Esophagus (tissue), 2 donors: ENCODE results near the gene PDP2. TPM values are rescaled to one million over a fixed set of nuclear protein-coding genes. Genes with fewer than 3 reads are reported as not detected.
A peak's percentile ranks its signal among the peaks of the same experiment; 100 is the strongest.

Source experiments
- H3K27ac ChIP-seq, 2 donors: one replicate each; pipeline ENCODE4 v1.5.1; 2013; ENCODE audit warnings: low read depth in 2 of 2, mild to moderate bottlenecking in 2 of 2, inconsistent platforms in 1 of 2, low read length in 1 of 2, moderate library complexity in 1 of 2
- H3K27me3 ChIP-seq, 2 donors: one replicate each; pipeline ENCODE4 v1.6.1; 2013; ENCODE audit warnings: low read length in 2 of 2, control low read depth in 1 of 2, mild to moderate bottlenecking in 1 of 2; ENCODE audit not compliant: insufficient read depth in 2 of 2, control insufficient read depth in 1 of 2
- H3K36me3 ChIP-seq, 2 donors: one replicate each; pipeline ENCODE4 v1.6.1; 2013; ENCODE audit warnings: low read length in 1 of 2; ENCODE audit not compliant: control insufficient read depth in 2 of 2, insufficient read depth in 2 of 2
- H3K4me1 ChIP-seq, 2 donors: one replicate each; pipeline ENCODE4 v1.6.1; 2013; ENCODE audit warnings: low read length in 1 of 2; ENCODE audit not compliant: control insufficient read depth in 2 of 2, insufficient read depth in 2 of 2
- H3K4me3 ChIP-seq, 2 donors: one replicate each; pipeline ENCODE4 v1.5.1; 2013; ENCODE audit warnings: low read length in 2 of 2, mild to moderate bottlenecking in 2 of 2, low read depth in 1 of 2, moderate library complexity in 1 of 2
- H3K9me3 ChIP-seq, 2 donors: one replicate each; pipeline ENCODE4 v1.6.1; 2013; ENCODE audit warnings: mild to moderate bottlenecking in 2 of 2, low read depth in 1 of 2, low read length in 1 of 2, moderate library complexity in 1 of 2; ENCODE audit not compliant: control insufficient read depth in 2 of 2, insufficient read depth in 1 of 2
- WGBS, 2 donors: extraction: QIAGEN DNeasy Blood & Tissue Kit; methylation state at CpG; one replicate each; pipeline ENCODE4 v1.1.7; 2013; 5-methylcytosine and 5-hydroxymethylcytosine counted together
- polyA plus RNA-seq, 2 donors: library from polyadenylated mRNA; stranded (reverse); fragments of 200-250 nt; gene quantifications; one replicate each; pipeline ENCODE4 v1.2.3, GENCODE V29; 2013
- donor health status: healthy with polysubstance abuse.
- donor health status: Bipolar disorder and iron deficiency.

The PDP2 gene
- polyA plus RNA-seq, 2 donors, result 2.3 to 2.5 TPM

GRCh38 chr16:66936462-66936861, 56.1 kb downstream of the PDP2 start:
- H3K4me1 ChIP-seq, result peaks cover 7 to 15% of the 10 kb centered on the region in 2 donors
- H3K4me3 ChIP-seq, result peak overlapping the region; percentile 75
- H3K36me3 ChIP-seq, result peaks cover 21 to 51% of the 10 kb centered on the region in 2 donors
- WGBS, 2 donors, result 70 to 75% methylated on average over 6 of the region's 6 CpGs
- H3K9me3 ChIP-seq, result no peaks in the 10 kb centered on the region
- peak overlapping the region in 1 of 2 donors; percentile 72 for H3K27ac ChIP-seq
- no peaks in the 10 kb centered on the region for H3K27me3 ChIP-seq

- peaks cover 7 to 15% of the 10 kb centered on the region in 2 donors for H3K4me1 ChIP-seq
- no peaks in the 10 kb centered on the region for H3K27me3 ChIP-seq
- H3K4me3 ChIP-seq, result peak overlapping the region in 1 of 2 donors; percentile 75
- peaks cover 26 to 55% of the 10 kb centered on the region in 2 donors for H3K36me3 ChIP-seq
- H3K9me3 ChIP-seq, result no peaks in the 10 kb centered on the region
- WGBS, 2 donors, result 79% methylated on average over 4 of the region's 4 CpGs
- H3K27ac ChIP-seq, result no peak overlapping the region
Observed at GRCh38 chr16:66936889-66937554, 56.7 kb downstream of the PDP2 start.

- no peaks in the 10 kb centered on the region for H3K27me3 ChIP-seq
- H3K27ac ChIP-seq, result no peak overlapping the region
- 92% methylated on average over 10 of the region's 10 CpGs for WGBS, 2 donors
- no peaks in the 10 kb centered on the region for H3K9me3 ChIP-seq
- H3K4me1 ChIP-seq, result peaks cover 7 to 11% of the 10 kb centered on the region in 2 donors
- H3K4me3 ChIP-seq, result no peak overlapping the region
- peaks cover 34 to 52% of the 10 kb centered on the region in 2 donors for H3K36me3 ChIP-seq
Observed at GRCh38 chr16:66937725-66938337, 57.5 kb downstream of the PDP2 start.

GRCh38 chr16:66939366-66939765, 59.1 kb downstream of the PDP2 start:
- H3K4me3 ChIP-seq, result no peak overlapping the region
- no peaks in the 10 kb centered on the region for H3K27me3 ChIP-seq
- H3K9me3 ChIP-seq, result no peaks in the 10 kb centered on the region
- H3K36me3 ChIP-seq, result peaks cover 41 to 62% of the 10 kb centered on the region in 2 donors
- peaks cover 5 to 10% of the 10 kb centered on the region in 2 donors for H3K4me1 ChIP-seq
- no peak overlapping the region for H3K27ac ChIP-seq

DNA sequence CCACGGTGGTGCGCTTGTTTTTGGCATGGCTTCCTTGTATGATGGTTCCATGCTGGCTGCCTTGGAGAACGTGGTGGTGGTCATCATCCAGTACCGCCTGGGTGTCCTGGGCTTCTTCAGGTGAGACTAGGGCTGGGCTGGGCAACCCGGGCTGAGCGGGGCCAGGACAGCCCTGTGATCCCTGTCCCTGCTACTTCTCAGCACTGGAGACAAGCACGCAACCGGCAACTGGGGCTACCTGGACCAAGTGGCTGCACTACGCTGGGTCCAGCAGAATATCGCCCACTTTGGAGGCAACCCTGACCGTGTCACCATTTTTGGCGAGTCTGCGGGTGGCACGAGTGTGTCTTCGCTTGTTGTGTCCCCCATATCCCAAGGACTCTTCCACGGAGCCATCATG, 59.9 kb downstream of the PDP2 start:
- no peak overlapping the region for H3K27ac ChIP-seq
- peaks cover 41 to 62% of the 10 kb centered on the region in 2 donors for H3K36me3 ChIP-seq
- WGBS, 2 donors, result 90 to 94% methylated on average over 16 of the region's 16 CpGs
- H3K4me1 ChIP-seq, result peaks cover 3 to 9% of the 10 kb centered on the region in 2 donors
- H3K9me3 ChIP-seq, result no peaks in the 10 kb centered on the region
- H3K27me3 ChIP-seq, result no peaks in the 10 kb centered on the region
- H3K4me3 ChIP-seq, result no peak overlapping the region

Other genes starting within 250 kb of the PDP2 start
- 1 to 10 TPM; 5.1 to 7.3 TPM for gene CMTM4, start 183.8 kb upstream of the PDP2 start, polyA plus RNA-seq
- 10 to 100 TPM; 34.5 to 41.3 TPM for gene DYNC1LI2, start 128.9 kb upstream of the PDP2 start, polyA plus RNA-seq
- not detected for gene TERB1, start 78.9 kb upstream of the PDP2 start, polyA plus RNA-seq
- 10 to 100 TPM; 22.2 to 32.0 TPM for gene NAE1, start 49.5 kb upstream of the PDP2 start, polyA plus RNA-seq
- gene CA7, start 36.1 kb upstream of the PDP2 start, polyA plus RNA-seq, result under 1 TPM in 1 of 2 donors, not detected in 1; 0.06 TPM
- gene CDH16, start 38.4 kb downstream of the PDP2 start, polyA plus RNA-seq, result 1 to 10 TPM; 6.1 to 6.5 TPM
- gene RRAD, start 45.0 kb downstream of the PDP2 start, polyA plus RNA-seq, result 100 to 1,000 TPM in 1 of 2 donors, 10 to 100 TPM in 1; 93.6 to 125 TPM
- gene CIAO2B, start 53.9 kb downstream of the PDP2 start, polyA plus RNA-seq, result 100 to 1,000 TPM; 139 to 266 TPM
- 100 to 1,000 TPM; 120 to 128 TPM for gene CES2, start 55.0 kb downstream of the PDP2 start, polyA plus RNA-seq
- gene CES3, start 80.8 kb downstream of the PDP2 start, polyA plus RNA-seq, result 1 to 10 TPM; 1.8 to 4.8 TPM
- 10 to 100 TPM; 10.1 to 17.5 TPM for gene CES4A, start 108.1 kb downstream of the PDP2 start, polyA plus RNA-seq
- 10 to 100 TPM; 15.3 to 17.0 TPM for gene CBFB, start 148.6 kb downstream of the PDP2 start, polyA plus RNA-seq
- gene PHAF1, start 229.4 kb downstream of the PDP2 start, polyA plus RNA-seq, result 1 to 10 TPM; 8.8 to 9.9 TPM